Stimulated activated CD4-positive, alpha-beta T cell treated with anti-CD3 and anti-CD28 coated beads, Interleukin-2, amount 100 ng/mL, for 48 hours (primary cell): ENCODE measurements around the gene DHX16.
A peak's percentile ranks its signal among the peaks of the same experiment; 100 is the strongest.

Experiments used
- DNase-seq, 2 donors: peaks; one replicate each; pipeline ENCODE4 v3.0.0-alpha.2; 2020

DHX16 gene

GRCh38 chr6:30691208-30691847 lies 18.5 kb upstream of the DHX16 start:
- DNase-seq: no peak

GRCh38 chr6:30690403-30691207 lies 17.8 kb upstream of the DHX16 start, which contains the start of gene NRM:
NRM (minus strand) TSS chr6:30690984; CDS start chr6:30690974, 10 bp downstream.
- peak; percentile 79 to 85 for DNase-seq

GRCh38 chr6:30689985-30690384 lies 17.2 kb upstream of the DHX16 start:
- no peak for DNase-seq

- no peak for DNase-seq
Observed at GRCh38 chr6:30689022-30689865, 16.4 kb upstream of the DHX16 start.

- no peak for DNase-seq
Observed at GRCh38 chr6:30688569-30688968, 15.8 kb upstream of the DHX16 start.

- no peak for DNase-seq
Observed at GRCh38 chr6:30687659-30688431, 15.0 kb upstream of the DHX16 start.

- peak; percentile 78 for DNase-seq
Observed at GRCh38 chr6:30686908-30687658, 14.3 kb upstream of the DHX16 start.

- DNase-seq: peak; percentile 78 to 82
Observed at GRCh38 chr6:30686009-30686907, 13.5 kb upstream of the DHX16 start, which contains the start of gene PPP1R18. PPP1R18 (minus strand) TSS chr6:30686645; CDS start chr6:30686018, 627 bp downstream.

GRCh38 chr6:30685157-30686008 lies 12.6 kb upstream of the DHX16 start:
- DNase-seq: no peak

GRCh38 chr6:30684386-30685156 lies 11.8 kb upstream of the DHX16 start:
- no peak for DNase-seq

GRCh38 chr6:30683980-30684338 lies 11.2 kb upstream of the DHX16 start:
- DNase-seq: no peak

- DNase-seq: no peak
Observed at GRCh38 chr6:30683183-30683979, 10.6 kb upstream of the DHX16 start.

- peak; percentile 70 to 71 for DNase-seq
Observed at GRCh38 chr6:30682143-30683117, 9.6 kb upstream of the DHX16 start.

GRCh38 chr6:30681766-30682142 lies 8.9 kb upstream of the DHX16 start:
- no peak for DNase-seq

GRCh38 chr6:30679765-30680535 lies 7.1 kb upstream of the DHX16 start:
- no peak for DNase-seq
